ENCODE results near the gene FILIP1L.
"Not testable (repeated sequence)": the region's sequence is repeated elsewhere in the genome, so short reads cannot be mapped to it uniquely, and the experiment has no call there.

FILIP1L gene

GRCh38 chr3:99843590-99844258, 270.6 kb downstream of the FILIP1L start:
- DNase-seq (ENCODE audit: low read depth in 2 of 2): no peak

GRCh38 chr3:99842826-99843589, 271.3 kb downstream of the FILIP1L start:
- DNase-seq (ENCODE audit: low read depth in 2 of 2): no peak

GRCh38 chr3:99841949-99842348, 272.4 kb downstream of the FILIP1L start:
- not testable (repeated sequence) for DNase-seq (ENCODE audit: low read depth in 2 of 2)

- no peak for DNase-seq (ENCODE audit: low read depth in 2 of 2)
These were observed 274.7 kb downstream of the FILIP1L start for GRCh38 chr3:99839613-99840012.

GRCh38 chr3:99838755-99839154, 275.5 kb downstream of the FILIP1L start:
- DNase-seq (ENCODE audit: low read depth in 2 of 2): no peak

GRCh38 chr3:99837715-99838114, 276.6 kb downstream of the FILIP1L start:
- no peak for DNase-seq (ENCODE audit: low read depth in 2 of 2)

- DNase-seq (ENCODE audit: low read depth in 2 of 2): no peak
These were observed 277.6 kb downstream of the FILIP1L start for GRCh38 chr3:99836681-99837080.

- DNase-seq (ENCODE audit: low read depth in 2 of 2): no peak
These were observed 279.9 kb downstream of the FILIP1L start for GRCh38 chr3:99834211-99834957.

- no peak for DNase-seq (ENCODE audit: low read depth in 2 of 2)
These were observed 280.6 kb downstream of the FILIP1L start for GRCh38 chr3:99833617-99834205.

GRCh38 chr3:99829844-99830243, 284.5 kb downstream of the FILIP1L start:
- no peak for DNase-seq (ENCODE audit: low read depth in 2 of 2)

GRCh38 chr3:99825004-99825640, 289.2 kb downstream of the FILIP1L start:
- DNase-seq (ENCODE audit: low read depth in 2 of 2): no peak

- DNase-seq (ENCODE audit: low read depth in 2 of 2): no peak
These were observed 290.3 kb downstream of the FILIP1L start for GRCh38 chr3:99823723-99824711.

- no peak for DNase-seq (ENCODE audit: low read depth in 2 of 2)
These were observed 295.5 kb downstream of the FILIP1L start for GRCh38 chr3:99818818-99819217.

- DNase-seq (ENCODE audit: low read depth in 2 of 2): peak; percentile 95 to 98
These were observed 296.7 kb downstream of the FILIP1L start, which contains the start of gene CMSS1 for GRCh38 chr3:99817437-99818240. Gene CMSS1, plus strand, starts transcription at chr3:99817862.

- no peak for DNase-seq (ENCODE audit: low read depth in 2 of 2)
These were observed 297.3 kb downstream of the FILIP1L start for GRCh38 chr3:99817047-99817436.

GRCh38 chr3:99810403-99810802, 303.9 kb downstream of the FILIP1L start:
- no peak for DNase-seq (ENCODE audit: low read depth in 2 of 2)

GRCh38 chr3:99809565-99809964, 304.7 kb downstream of the FILIP1L start:
- DNase-seq (ENCODE audit: low read depth in 2 of 2): no peak

- DNase-seq (ENCODE audit: low read depth in 2 of 2): peak in 1 of 2 donors; percentile 36
These were observed 306.0 kb downstream of the FILIP1L start for GRCh38 chr3:99808163-99808794.

GRCh38 chr3:99805160-99805559, 309.1 kb downstream of the FILIP1L start:
- no peak for DNase-seq (ENCODE audit: low read depth in 2 of 2)

Measured in stimulated activated CD4-positive, alpha-beta T cell treated with anti-CD3 and anti-CD28 coated beads, Interleukin-1b, Interleukin-23, amount 100 ng/mL, for 4 hours (primary cell).